Hepatocyte (in vitro differentiated cells): ENCODE data around the gene OSBPL2.

Experiments
- CTCF ChIP-seq: fragments of 200-600 bp; sonication (generic); IDR thresholded peaks from 2 replicates; pipeline ENCODE4 v1.5.1; 2016; ENCODE audit warnings: antibody characterized with exemption, mild to moderate bottlenecking; ENCODE audit not compliant: poor library complexity
- EZH2phosphoT487 ChIP-seq: fragments of 200-600 bp; sonication (generic); IDR thresholded peaks from one replicate; pipeline ENCODE4 v1.6.1; 2018; ENCODE audit warnings: antibody characterized with exemption, mild to moderate bottlenecking, low read depth, moderate library complexity; ENCODE audit not compliant: unreplicated experiment, severe bottlenecking

- no peak for TF ChIP-seq CTCF
- no peak for TF ChIP-seq EZH2phosphoT487
Measured at GRCh38 chr20:62300319-62300718, 62.0 kb downstream of the OSBPL2 start.
